SK-N-SH (cell line): ENCODE measurements around the gene LHX4.

Experiments
- GABPA ChIP-seq: IDR thresholded peaks from 2 replicates; pipeline ENCODE4 v1.4.0; 2012; ENCODE audit warnings: low read depth, mild to moderate bottlenecking
- GATA2 ChIP-seq: sonication (generic); formaldehyde crosslinking; IDR thresholded peaks from 2 replicates; pipeline ENCODE4 v1.5.0; 2020; ENCODE audit warnings: mild to moderate bottlenecking, missing genetic modification reagents
- RFX5 ChIP-seq: IDR thresholded peaks from 2 replicates; pipeline ENCODE4 v1.6.1; 2012; ENCODE audit warnings: mild to moderate bottlenecking, improper control_type of control experiment, low read length
- SMC3 ChIP-seq: IDR thresholded peaks from 2 replicates; pipeline ENCODE4 v1.6.1; 2012; ENCODE audit warnings: low read depth, low read length, improper control_type of control experiment
- TF ChIP-seq, protein P1 (sequence below): fragments of 150-350 bp; IDR thresholded peaks from 2 replicates; pipeline ENCODE4 v1.6.1; 2017; ENCODE audit warnings: antibody characterized with exemption, low read length, low read depth, borderline replicate concordance
- TF ChIP-seq, protein P2 (sequence below): fragments of 200-600 bp; sonication (generic); IDR thresholded peaks from 2 replicates; pipeline ENCODE4 v1.6.1; 2017; ENCODE audit warnings: antibody characterized with exemption, mild to moderate bottlenecking, moderate library complexity

- TF ChIP-seq SMC3 (no peak), RFX5 (no peak), GABPA (no peak), GATA2 (CRISPR knock-in tag) (no peak)
- TF ChIP-seq, protein P1, sequence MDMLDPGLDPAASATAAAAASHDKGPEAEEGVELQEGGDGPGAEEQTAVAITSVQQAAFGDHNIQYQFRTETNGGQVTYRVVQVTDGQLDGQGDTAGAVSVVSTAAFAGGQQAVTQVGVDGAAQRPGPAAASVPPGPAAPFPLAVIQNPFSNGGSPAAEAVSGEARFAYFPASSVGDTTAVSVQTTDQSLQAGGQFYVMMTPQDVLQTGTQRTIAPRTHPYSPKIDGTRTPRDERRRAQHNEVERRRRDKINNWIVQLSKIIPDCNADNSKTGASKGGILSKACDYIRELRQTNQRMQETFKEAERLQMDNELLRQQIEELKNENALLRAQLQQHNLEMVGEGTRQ, result no peak
- TF ChIP-seq, protein P2, sequence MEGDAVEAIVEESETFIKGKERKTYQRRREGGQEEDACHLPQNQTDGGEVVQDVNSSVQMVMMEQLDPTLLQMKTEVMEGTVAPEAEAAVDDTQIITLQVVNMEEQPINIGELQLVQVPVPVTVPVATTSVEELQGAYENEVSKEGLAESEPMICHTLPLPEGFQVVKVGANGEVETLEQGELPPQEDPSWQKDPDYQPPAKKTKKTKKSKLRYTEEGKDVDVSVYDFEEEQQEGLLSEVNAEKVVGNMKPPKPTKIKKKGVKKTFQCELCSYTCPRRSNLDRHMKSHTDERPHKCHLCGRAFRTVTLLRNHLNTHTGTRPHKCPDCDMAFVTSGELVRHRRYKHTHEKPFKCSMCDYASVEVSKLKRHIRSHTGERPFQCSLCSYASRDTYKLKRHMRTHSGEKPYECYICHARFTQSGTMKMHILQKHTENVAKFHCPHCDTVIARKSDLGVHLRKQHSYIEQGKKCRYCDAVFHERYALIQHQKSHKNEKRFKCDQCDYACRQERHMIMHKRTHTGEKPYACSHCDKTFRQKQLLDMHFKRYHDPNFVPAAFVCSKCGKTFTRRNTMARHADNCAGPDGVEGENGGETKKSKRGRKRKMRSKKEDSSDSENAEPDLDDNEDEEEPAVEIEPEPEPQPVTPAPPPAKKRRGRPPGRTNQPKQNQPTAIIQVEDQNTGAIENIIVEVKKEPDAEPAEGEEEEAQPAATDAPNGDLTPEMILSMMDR, result no peak
These were observed 26.4 kb downstream of the LHX4 start for GRCh38 chr1:180256341-180257027.
